Measurements from ENCODE around the gene ULK2. TPM values are rescaled to one million over a fixed set of nuclear protein-coding genes. Genes with fewer than 3 reads are reported as not detected.

Gene ULK2
- total RNA-seq, 3 donors from 2014 or later (not counting 1 experiment from before 2014, with no cell fraction given) = 13.7 to 20.6 (median 19.2) TPM

DNA sequence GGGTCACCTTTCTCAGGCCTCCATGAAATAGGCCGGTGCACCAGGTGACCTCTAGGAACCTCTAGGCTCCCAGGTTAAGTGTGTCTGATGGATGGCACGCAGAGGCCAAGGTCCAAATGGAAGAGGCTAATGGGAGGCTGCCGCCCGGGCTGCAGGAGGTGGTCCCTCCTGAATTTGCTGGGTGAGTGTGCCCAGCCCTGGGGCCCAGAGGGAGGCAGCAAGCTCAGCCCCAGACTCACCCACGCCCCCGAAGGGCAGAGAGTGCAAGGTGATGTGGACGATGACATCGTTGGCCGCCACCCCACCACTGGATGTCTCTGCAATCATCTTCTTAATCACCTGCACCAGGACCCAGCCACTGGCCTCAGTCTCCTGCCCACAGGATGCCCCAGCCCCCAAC lies 129.0 kb downstream of the ULK2 start:
- ATAC-seq (no peak), DNase-seq (no peak)
- H3K4me1 Mint-ChIP-seq = no peaks in the 10 kb centered on the region
- Histone ChIP-seq H3K27me3 (ENCODE audit: control insufficient read depth, insufficient read depth, low read length) (no peaks in the 10 kb centered on the region), H3K4me3 (ENCODE audit: low read length) (no peak overlapping the region), H3K36me3 (ENCODE audit: control insufficient read depth, insufficient read depth, low read length) (no peaks in the 10 kb centered on the region), H3K4me1 (ENCODE audit: control insufficient read depth, insufficient read depth, low read length) (no peaks in the 10 kb centered on the region), H3K9me3 (ENCODE audit: control insufficient read depth, insufficient read depth, low read length) (no peaks in the 10 kb centered on the region), H3K27ac (ENCODE audit: low read length) (no peak overlapping the region)
- H3K27me3 Mint-ChIP-seq (ENCODE audit: low read depth in 2 of 2) = peaks cover 0 to 3% of the 10 kb centered on the region in 2 donors
- H3K27ac Mint-ChIP-seq = no peak overlapping the region
- no peaks in the 10 kb centered on the region for H3K9me3 Mint-ChIP-seq
- TF ChIP-seq, protein P1, sequence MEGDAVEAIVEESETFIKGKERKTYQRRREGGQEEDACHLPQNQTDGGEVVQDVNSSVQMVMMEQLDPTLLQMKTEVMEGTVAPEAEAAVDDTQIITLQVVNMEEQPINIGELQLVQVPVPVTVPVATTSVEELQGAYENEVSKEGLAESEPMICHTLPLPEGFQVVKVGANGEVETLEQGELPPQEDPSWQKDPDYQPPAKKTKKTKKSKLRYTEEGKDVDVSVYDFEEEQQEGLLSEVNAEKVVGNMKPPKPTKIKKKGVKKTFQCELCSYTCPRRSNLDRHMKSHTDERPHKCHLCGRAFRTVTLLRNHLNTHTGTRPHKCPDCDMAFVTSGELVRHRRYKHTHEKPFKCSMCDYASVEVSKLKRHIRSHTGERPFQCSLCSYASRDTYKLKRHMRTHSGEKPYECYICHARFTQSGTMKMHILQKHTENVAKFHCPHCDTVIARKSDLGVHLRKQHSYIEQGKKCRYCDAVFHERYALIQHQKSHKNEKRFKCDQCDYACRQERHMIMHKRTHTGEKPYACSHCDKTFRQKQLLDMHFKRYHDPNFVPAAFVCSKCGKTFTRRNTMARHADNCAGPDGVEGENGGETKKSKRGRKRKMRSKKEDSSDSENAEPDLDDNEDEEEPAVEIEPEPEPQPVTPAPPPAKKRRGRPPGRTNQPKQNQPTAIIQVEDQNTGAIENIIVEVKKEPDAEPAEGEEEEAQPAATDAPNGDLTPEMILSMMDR (IDR thresholded peaks at IDR 0.05) = no peak
- H3K4me3 Mint-ChIP-seq = no peak overlapping the region
- no peaks in the 10 kb centered on the region for H3K36me3 Mint-ChIP-seq
- intact Hi-C loops (cut with micrococcal nuclease) = no loop called here
- over 99% methylated on average over 9 of the region's 9 CpGs for WGBS (ENCODE audit: insufficient coverage)

- Histone ChIP-seq H3K9me3 (ENCODE audit: control insufficient read depth, insufficient read depth, low read length) (no peaks in the 10 kb centered on the region), H3K27ac (ENCODE audit: low read length) (no peak overlapping the region), H3K4me3 (ENCODE audit: low read length) (no peak overlapping the region), H3K36me3 (ENCODE audit: control insufficient read depth, insufficient read depth, low read length) (no peaks in the 10 kb centered on the region), H3K27me3 (ENCODE audit: control insufficient read depth, insufficient read depth, low read length) (no peaks in the 10 kb centered on the region), H3K4me1 (ENCODE audit: control insufficient read depth, insufficient read depth, low read length) (no peaks in the 10 kb centered on the region)
- Mint-ChIP-seq H3K36me3 (no peaks in the 10 kb centered on the region), H3K9me3 (no peaks in the 10 kb centered on the region), H3K27ac (no peak overlapping the region), H3K4me1 (no peaks in the 10 kb centered on the region), H3K27me3 (ENCODE audit: low read depth in 2 of 2) (peaks cover 0 to 3% of the 10 kb centered on the region in 2 donors), H3K4me3 (no peak overlapping the region)
- TF ChIP-seq, protein P1 (IDR thresholded peaks at IDR 0.05) = no peak
- DNase-seq (no peak), ATAC-seq (no peak)
- WGBS (ENCODE audit: insufficient coverage) = 93% methylated on average over 14 of the region's 14 CpGs
- intact Hi-C loops (cut with micrococcal nuclease) = no loop called here
Measured at GRCh38 chr17:19738073-19738449, 129.7 kb downstream of the ULK2 start.

DNA sequence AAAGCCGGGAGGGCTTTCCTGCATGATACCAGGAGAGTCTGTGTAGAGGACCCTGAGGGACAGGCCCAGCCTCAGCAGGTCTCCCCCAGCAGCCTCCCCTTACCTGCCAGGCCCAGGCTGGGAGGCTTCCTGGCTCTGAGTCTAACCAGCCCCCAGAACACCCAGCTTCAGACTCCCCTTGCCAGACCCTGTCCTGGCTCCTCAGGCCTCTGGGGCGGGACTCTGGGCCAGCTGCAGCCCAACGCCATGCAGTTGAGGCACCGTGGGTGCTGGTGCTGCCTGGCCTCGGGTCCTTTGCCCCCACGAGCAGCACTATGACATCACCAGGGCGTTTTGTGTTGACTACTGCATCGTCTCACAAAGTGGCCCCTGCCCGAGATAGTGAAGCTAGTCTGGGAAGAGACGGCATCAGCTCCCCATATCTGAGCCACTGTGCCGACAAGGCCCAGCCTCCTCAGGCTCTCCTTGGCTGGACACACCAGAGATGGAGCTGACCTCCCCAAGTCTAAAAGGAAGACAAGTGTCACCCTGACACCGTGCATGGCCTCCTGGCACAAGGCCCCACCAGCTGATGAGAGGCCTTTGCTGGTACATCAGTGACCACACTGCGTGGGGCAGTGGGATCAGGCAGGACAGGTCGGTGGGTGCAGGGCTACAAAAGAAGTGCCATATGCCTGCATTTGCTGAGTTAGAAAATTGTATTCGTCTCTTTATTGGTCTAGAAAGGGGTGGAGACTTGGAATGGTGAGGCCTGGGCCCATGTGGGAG lies 130.2 kb downstream of the ULK2 start:
- peaks cover 0 to 3% of the 10 kb centered on the region in 2 donors for H3K27me3 Mint-ChIP-seq (ENCODE audit: low read depth in 2 of 2)

More for the DNA sequence above, 130.2 kb downstream of the ULK2 start:
- no peaks in the 10 kb centered on the region for H3K36me3 Mint-ChIP-seq
- intact Hi-C loops (cut with micrococcal nuclease) = no loop called here
- no peaks in the 10 kb centered on the region for H3K4me1 Mint-ChIP-seq
- ATAC-seq = no peak
- no peaks in the 10 kb centered on the region for H3K27me3 ChIP-seq (ENCODE audit: control insufficient read depth, insufficient read depth, low read length)
- no peaks in the 10 kb centered on the region for H3K9me3 ChIP-seq (ENCODE audit: control insufficient read depth, insufficient read depth, low read length)
- H3K27ac Mint-ChIP-seq = no peak overlapping the region
- H3K4me3 Mint-ChIP-seq = no peak overlapping the region
- DNase-seq = no peak
- no peaks in the 10 kb centered on the region for H3K9me3 Mint-ChIP-seq
- TF ChIP-seq, protein P1 (IDR thresholded peaks at IDR 0.05) = no peak
- no peaks in the 10 kb centered on the region for H3K36me3 ChIP-seq (ENCODE audit: control insufficient read depth, insufficient read depth, low read length)
- H3K4me3 ChIP-seq (ENCODE audit: low read length) = no peak overlapping the region
- no peaks in the 10 kb centered on the region for H3K4me1 ChIP-seq (ENCODE audit: control insufficient read depth, insufficient read depth, low read length)
- no peak overlapping the region for H3K27ac ChIP-seq (ENCODE audit: low read length)
- 81% methylated on average over 15 of the region's 15 CpGs for WGBS (ENCODE audit: insufficient coverage)

Data from natural killer cell (primary cell).